HG03097 (cell line): ENCODE data around the gene HOMER3.
"Not testable (repeated sequence)": the region's sequence is repeated elsewhere in the genome, so short reads cannot be mapped to it uniquely, and the experiment has no call there.

Experiments used
- ATAC-seq: cut with Tn5 transposase; IDR thresholded peaks from one replicate; pipeline ENCODE4 v1.9.1; 2021; ENCODE audit not compliant: unreplicated experiment, low FRiP score

The HOMER3 gene

DNA sequence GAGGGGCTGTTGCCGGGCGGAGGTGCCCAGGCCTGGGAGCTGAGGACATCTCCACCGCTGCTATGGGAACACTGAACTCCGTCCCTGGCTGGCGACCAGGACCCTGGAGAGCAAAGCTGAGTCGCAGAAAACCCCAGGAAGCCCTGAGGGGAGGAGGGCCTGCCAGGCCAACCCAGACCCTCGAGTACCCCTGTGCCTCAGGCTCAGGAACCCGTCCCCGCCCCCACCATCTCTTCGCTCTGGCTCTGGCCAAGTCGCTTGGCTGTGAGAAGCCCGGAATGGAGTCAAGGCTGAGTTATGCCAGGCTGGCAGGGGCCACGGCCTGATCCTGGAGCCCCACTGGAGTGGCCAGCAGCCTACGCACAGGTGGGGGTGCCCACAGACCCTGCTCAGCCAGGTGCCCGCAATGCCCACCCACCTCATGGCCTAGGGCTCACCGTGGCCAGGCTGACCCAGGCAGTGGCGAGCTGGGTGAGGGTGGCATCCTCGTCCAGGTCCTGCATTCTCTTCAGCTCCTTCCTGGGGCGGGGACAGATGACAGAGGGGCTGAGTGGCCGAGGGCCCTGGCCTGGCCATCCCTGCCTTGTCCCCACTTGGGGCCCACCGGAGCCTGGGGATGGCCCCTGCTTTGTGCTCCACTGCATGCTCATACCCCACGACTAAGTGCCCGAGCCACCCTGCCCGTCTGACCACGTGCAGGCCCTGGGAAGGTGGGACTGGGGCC lies 36.5 kb downstream of the HOMER3 start:
- ATAC-seq = no peak

DNA sequence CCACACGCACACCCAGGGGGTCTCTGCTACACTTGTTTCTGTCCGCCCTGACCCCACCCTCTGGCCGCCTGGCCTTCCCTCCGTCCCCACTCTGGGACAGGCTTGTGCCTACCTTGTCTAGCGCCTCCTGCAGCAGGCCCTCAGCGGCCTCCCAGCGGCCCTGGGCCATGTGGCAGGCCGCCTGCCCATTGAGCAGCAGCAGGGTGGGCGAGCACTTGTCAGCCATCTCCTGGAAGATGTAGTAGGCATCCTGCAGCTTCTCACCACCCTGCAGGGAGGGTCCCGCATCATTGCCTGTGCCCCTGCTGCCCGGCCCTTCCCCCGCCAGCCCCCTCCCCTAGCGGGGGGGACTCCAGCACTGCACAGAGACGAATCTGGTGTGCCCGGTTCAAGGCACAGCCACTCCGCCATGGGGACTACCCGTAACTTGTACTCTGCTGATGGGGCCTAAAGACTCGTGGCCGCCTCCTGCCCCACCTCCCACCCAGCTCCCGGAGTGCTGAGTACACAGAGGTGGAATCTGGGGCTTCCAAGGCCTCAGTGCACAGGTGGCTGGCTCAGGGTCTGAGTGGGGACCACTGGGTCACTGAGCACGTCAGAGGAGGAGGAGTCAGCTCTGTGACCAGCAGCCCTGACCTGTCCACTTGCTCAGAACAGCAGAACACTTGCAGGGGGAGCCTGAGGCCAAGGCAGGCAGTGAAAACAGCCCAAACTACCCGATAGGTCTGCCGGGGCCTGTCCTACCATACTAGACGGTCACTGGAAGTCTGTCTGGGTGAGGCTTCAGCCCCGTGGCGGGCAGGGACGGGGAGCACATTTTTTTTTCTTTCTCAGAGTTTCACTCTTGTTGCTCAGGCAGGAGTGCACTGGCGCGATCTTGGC lies 37.6 kb downstream of the HOMER3 start:
- ATAC-seq = no peak

DNA sequence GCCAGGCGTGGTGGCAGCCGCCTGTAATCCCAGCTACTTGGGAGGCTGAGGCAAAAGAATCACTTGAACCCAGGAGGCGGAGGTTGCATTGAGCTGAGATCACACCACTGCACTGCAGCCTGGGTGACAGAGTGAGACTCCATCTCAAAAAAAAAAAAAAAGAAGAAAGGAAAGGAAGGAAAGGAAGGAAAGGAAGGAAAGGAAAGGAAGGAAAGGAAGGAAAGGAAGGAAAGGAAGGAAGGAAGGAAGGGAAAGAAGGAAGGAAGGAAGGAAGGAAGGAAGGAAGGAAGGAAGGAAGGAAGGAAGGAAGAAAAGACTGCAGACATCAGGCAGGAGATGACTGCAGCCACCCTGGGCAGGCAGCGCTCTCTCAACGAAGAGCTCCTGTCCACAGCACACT lies 38.5 kb downstream of the HOMER3 start:
- ATAC-seq = not testable (repeated sequence)

DNA sequence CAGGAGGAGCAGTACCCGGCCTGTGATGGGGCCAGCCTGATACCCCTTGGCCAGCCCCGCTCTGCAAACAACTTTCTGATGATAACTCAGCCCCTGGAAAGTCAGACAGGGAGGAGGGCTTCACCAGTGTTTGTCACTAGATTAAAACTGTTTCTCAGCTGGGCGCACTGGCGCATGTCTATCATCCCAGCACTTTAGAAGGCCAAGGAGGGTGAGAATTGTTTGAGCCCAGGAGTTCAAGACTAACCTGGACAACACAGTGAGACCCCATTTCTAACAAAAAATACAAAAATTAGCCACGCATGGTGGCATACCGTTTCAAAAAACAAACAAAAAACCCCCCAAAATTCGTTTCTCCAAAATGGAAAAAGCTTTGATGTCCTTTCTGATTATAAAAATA lies 39.5 kb downstream of the HOMER3 start:
- no peak for ATAC-seq

DNA sequence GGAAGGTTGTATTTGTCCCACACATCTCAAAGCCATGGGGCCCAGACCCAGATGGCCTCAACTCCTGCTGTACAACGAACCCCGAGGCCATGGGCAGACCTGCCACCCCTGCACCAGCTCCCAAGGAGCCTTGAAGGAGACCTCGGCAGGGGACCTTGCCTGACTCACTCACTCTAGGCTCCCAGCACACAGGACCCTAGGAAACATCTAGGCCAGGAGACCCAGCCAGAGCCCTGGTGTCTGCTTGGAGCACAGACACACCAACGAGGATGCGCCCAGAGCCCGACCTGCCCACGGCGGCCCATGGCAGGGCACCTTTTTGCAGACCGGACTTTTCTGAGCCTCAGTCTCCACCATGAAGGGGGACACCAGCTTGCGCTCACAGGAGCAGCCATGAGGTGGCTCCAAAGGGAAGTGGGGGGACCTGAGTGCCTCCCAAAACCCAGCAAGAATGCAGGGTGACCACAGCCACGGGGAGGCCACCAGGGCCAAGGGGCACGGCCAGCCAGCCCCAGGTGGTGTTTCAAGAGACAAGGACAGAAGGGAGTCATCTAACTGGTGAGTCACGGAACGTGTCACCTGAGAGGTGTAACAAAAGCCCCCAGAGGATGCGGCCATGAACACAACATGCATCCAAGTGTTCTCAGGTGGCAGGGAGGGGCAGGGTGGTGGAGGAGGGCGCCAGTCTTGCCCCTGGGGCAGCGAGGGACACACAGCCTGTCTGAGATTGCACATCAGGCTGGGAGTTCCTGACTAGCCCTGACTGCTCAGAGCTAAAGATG lies 40.1 kb downstream of the HOMER3 start:
- no peak for ATAC-seq

DNA sequence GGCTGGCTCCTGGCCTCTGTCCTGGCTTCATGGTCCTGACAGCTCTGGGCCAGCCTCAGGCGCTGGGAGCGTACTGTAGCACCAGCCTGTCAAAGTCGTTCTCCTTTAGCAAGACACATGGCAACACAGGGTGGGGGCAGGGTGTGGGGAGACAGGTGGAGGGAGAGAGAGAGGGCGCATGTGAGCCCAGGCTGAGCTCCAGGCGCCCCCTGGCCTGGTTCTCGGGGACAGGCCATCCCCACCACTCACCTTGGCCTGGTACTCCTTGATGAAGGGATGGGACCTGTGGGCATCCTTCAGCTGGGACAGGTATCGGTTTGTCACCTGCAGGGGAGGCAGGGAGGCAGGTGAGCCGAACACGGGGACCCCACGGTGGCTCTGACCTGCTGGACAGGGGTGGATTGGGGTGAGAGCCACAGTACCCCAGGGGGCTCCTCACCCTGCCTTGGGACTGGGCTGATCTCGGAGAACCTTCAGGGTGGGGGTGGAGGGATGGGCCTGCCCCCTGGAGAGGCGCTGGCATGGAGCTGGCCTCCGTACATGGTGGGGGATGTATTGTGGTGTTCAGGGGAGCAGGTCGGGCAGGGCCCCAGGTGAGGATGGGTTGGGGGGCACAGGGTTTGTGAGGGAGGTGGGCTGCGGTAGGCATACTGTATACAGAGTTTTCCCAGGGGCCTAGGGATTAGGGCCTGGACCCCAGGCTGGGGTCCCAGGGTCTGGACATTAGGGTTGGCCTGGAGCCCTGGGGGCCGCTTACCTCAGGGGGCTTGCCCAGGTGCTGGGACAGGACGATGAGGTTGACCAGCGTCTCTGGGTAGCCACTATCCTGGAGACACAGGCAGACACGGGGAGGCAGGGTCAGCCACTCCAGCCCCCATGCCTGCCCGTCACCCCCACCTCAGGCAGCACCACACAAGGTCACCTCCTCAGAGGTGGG lies 41.1 kb downstream of the HOMER3 start:
- no peak for ATAC-seq

DNA sequence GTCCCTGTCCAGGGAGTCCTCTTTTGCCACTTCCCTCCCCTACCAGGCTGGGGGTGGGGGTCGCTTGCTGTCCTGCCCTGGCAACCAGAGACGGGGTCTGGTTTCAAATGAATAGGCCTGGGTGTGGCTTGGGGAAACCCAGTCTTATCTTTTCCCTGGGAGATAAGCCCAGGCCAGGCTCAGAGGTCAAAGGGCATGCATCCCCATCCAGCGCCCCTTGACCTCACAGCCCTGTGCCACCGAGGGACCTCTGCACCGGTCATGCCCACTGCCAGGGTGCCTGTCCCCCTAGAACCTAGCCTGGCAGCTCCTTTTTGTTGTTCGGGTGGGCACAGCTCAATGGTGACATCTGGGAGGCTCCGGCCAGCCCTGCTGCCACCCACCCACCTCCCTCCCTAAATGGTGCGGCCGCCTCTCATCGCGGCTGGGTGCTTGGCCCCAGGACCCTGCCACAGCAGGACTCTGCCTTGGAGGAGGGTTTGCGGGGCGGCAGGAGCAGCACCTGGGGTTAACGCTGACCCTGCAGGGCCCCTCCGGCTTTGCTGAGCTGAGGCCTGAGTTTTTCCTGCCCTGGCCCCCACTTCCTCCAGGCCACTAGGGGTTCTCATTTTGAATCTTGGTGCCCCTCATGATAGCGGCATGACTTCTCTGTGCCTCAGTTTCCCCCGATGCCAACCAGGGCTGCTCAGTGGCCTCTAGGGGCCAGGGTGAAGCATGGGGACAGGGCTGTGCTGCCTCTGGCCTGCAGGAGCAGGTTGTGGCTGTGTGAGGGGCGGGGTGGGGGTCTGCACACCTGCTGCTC lies 42.2 kb downstream of the HOMER3 start:
- no peak for ATAC-seq

DNA sequence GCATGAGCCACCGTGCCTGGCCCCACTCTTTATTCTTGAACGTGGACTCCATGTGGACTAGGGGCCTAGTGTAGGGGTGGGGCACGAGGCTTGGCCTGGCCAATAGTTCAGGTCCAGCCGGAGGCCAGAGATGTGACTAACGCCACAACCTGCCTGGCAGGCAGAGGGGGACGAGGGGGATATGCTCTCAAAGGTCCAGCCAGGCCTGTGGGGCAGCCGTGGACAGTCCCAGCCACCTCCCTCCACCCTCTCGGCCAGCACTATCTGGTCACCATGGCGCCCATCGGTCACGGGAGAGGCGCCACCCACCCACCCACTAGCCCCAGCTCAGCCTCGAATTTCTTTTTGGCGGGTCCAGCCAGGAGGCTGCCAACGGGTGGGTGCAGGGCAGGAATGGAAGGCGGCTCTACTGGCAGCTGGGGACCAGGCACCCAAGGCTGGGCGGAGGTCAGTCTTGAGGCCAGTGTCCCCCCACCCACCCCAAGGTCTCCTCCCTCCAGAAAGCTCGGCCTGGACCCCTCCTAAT lies 42.9 kb downstream of the HOMER3 start:
- ATAC-seq = no peak

DNA sequence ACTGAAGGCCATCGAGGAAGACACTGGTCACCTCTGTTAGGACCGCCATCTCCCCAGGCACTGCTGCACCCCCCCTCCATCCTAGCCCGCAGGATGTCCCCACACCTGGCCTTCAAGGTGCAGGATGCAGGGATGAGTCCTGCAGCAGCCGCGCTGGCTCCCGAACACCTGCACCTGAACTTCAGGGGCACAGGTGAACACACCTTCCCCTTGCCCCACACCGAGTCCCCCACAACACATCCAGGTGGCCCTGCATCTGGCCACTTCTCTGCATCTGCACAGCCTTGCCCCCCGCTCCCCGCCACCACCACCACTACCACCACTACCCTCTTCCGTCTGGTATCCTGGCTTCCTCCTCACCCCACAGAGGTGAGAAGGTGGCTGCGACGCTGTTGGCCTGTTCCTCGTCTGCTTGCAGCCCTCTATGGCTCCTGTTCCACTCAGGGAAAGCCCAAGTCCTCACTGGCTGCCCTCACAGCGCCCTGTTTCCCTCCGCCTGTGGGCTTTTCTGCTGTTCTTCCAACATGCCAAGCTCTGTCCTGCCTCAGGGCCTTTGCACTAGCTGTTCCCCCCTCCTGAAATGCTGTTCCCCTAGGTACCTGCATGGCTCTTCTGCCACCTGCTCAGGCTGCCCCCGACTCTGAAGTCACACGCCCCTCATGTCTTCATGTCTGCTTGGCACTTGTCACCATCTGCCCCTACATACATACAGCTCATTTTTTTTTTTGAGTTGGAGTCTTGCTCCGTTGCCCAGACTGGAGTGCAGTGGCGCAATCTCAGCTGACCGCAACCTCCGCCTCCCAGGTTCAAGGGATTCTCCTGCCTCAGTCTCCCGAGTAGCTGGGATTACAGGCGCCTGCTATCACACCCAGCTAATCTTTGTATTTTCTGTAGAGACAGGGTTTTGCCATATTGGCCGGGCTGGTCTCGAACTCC lies 43.7 kb downstream of the HOMER3 start:
- ATAC-seq = no peak

DNA sequence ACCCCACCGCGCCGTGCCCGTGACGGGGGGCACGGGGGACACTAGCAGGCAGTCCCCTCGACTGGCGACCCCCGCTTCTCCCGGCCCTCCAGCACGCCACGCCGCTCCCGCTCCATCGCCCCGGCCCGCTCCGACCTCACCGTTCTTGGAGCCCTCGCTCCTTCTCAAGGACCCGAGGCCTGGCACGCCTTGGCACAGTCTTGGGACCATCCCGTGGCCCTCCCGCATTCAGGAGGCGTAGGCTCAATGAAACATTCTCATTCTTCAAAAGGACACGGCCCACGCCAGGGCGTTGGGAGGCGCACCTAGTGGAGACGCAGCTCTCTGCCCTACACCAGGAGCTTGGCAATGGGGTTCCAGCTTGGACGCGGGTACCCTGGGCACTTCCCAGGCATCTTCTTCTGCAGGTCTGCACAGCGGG lies 44.6 kb downstream of the HOMER3 start:
- ATAC-seq = no peak

DNA sequence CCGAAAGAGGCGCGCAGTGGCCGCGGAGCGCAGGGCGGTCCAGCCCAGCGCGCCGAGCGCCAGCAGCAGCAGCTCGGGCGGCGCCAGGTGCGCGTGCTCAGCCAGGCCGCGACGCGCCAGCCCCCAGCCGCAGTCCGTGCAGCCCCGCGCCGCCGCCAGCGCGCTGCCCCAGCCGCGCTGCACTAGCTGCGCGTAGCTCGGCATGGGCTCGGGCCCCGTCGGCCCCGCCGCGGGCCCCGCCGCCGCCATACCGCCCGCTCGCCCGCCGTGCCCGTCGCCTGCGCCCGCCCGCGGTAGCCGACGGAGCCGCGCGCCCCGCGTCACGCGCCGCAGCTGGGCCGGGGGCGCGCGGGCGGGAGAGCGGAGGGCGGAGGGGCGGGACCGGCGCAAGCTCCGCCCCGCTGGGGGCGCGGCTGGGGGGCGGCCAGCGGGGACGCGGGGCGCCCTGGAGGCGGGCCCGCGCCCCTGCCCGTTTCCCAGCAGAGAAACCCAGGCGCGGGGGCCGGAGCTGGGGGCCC lies 45.1 kb downstream of the HOMER3 start, which contains the start of gene CERS1:
CERS1 (minus strand) TSS at position 335 of the 518 bp plus-strand sequence; CDS start at position 249, 86 bp downstream.
- no peak for ATAC-seq

DNA sequence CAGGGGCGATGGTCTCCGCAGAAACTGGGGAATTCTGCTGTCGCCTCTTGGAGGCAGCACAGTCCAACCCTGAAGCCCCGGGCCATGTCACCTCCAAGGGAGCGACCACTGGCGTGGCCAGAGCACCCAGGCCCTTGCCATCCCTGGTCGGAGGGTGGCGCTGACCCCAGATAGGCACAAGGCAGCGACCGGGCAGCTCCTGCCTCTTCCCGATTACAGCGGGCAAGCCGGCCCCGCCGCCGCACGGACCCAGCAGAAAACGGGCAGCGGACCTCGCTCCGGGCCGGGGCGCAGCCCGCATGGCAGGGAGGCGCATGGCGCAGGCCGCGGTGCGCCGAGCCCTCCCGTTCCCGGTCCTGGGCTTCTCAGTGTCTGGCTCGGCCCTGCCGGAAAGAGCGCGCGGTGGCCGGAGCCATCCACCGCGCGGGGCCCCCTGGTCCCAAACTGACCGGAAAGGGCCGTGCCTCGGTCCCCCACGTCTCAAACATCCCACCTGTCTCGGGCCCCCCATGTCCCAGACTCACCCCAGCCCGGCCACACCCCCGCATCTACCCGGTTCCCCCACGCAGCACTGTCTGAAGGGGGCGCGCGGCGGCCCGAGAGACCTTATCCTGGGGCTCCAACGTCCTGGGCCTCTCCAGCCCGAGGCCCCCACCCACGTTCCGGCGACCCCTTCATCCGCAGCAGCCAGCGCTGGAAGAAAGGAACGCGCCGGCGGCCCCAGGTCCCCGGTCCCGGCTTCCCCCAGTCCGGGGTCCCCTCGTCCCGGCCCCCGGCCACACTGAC lies 45.8 kb downstream of the HOMER3 start:
- ATAC-seq = no peak

DNA sequence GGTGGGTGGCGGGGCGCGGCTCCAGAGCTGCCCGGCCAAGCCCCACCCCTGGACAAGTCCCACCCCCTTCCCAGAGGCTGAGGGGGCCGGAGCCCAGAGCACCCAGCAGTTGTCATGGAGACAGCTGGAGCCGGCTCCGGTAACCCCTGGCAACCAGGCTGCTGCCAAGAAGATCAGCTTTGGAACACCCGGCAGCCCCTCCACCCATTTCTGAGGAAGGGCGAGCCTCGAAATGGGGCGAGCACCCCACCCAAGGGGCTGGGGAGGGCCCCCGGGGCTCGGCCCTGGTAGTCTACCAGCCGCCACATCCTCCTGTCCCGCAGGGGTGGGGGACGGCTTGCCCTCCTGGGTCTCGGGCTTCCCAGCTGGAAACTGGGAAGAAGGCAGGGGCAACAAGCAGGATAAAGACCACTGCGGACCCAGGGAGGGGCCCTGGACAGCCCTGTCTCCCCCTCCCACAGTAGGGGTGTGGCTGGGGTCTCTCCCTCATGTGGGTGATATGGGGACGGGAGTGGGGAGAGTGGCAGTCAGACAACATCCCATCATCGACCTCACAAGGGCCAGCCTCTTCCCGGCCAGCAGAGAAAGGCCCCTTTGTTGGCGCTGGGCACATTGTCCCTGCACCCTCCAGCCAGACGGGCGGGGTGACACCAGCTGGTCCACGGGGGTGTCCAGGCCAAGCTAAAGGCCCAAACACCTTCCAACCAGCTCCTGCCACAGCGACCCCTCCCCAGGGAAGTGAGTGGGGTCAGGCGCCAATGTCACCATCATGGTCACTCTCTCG lies 46.6 kb downstream of the HOMER3 start:
- no peak for ATAC-seq

DNA sequence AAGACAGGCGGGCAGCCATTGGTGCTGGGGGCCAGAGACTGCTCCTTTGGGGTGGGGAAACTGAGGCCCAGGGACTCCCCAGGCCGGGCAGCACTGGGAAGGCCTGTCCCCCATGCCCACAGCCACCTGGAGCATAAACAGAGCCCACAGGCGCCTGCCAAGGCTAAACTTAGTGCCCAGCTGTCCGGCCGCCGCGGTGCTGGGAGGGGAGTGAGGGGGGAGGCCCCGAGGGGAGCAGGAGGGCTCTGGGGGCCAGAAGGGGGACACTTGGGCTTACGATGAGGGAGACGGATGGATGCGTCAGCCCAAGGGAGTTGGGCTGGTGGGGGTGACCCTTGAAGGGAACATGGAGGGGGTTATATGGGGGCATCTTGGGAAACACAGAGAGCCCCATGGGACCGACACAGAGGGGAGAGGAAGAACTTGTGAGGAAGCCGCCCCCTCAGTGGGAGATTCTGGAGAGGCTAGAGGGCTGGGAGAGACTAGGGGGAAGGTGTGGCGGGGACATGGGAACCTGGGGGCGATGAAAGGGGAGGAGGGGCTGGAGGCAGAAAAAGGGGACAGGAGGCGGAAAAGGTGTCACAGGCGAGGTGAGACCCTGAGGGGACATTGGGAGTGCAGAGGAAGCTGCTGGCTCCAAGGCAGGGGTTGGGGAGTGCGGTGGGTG lies 47.3 kb downstream of the HOMER3 start:
- ATAC-seq = no peak

DNA sequence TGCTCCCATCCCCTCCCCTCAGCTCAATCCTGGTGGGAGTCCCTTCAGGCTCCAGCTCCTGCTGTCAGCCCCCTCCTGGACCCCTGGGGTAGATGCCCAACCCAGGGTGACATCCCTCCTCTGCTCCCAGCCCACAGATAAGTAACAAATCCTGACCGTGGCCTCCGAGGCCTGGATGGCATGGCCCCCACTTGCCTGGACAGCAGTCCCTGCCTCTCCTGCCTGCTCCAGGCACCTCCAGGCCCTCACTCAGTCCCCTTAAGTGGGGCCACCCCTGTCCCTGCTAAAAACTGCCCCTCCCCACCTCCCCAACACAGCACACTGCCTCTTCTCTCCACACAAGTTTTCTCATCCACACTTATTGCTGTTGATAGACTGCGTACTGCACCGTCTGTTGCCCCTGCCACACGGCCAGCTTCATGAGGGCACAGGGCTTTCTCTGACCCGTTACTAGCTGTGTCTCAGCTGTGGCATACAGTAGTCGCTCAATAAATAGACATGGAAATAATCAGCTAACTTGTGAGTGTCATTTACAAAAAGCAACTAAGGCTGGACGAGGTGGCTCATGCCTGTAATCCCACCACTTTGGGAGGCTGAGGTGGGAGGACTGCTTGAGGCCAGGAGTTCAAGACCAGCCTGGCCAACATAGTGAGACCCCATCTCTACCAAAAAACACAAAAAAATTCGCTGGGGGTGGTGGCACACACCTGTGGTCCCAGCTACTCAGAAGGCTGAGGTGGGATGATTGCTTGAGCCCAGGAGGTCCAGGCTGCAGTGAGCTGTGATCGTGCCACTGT lies 50.9 kb downstream of the HOMER3 start:
- no peak for ATAC-seq
